Stimulated activated CD8-positive, alpha-beta memory T cell treated with anti-CD3 and anti-CD28 coated beads, Interleukin-7, amount 100 ng/mL, for 4 hours (primary cell): ENCODE measurements around the gene PRKCQ.
A peak's percentile ranks its signal among the peaks of the same experiment; 100 is the strongest.
"Not testable (repeated sequence)": the region's sequence is repeated elsewhere in the genome, so short reads cannot be mapped to it uniquely, and the experiment has no call there.

Experiments
- DNase-seq, 2 donors: peaks; one replicate each; pipeline ENCODE4 v3.0.0-alpha.2; 2020; ENCODE audit warnings: low read depth in 2 of 2

Gene PRKCQ

GRCh38 chr10:6493521-6494441 is 86.3 kb downstream of the PRKCQ start:
- no peak for DNase-seq

GRCh38 chr10:6492896-6493295 is 87.2 kb downstream of the PRKCQ start:
- DNase-seq = no peak

- DNase-seq = peak in 1 of 2 donors; percentile 29
Measured at GRCh38 chr10:6491841-6492609, 88.1 kb downstream of the PRKCQ start.

- no peak for DNase-seq
Measured at GRCh38 chr10:6490614-6491013, 89.5 kb downstream of the PRKCQ start.

GRCh38 chr10:6487920-6488319 is 92.2 kb downstream of the PRKCQ start:
- DNase-seq = no peak

- DNase-seq = no peak
Measured at GRCh38 chr10:6486309-6486708, 93.8 kb downstream of the PRKCQ start.

- no peak for DNase-seq
Measured at GRCh38 chr10:6482737-6483357, 97.2 kb downstream of the PRKCQ start.

- no peak for DNase-seq
Measured at GRCh38 chr10:6478722-6479121, 101.4 kb downstream of the PRKCQ start.

- no peak for DNase-seq
Measured at GRCh38 chr10:6476989-6477388, 103.1 kb downstream of the PRKCQ start.

GRCh38 chr10:6474871-6475270 is 105.2 kb downstream of the PRKCQ start:
- no peak for DNase-seq

GRCh38 chr10:6473901-6474370 is 106.1 kb downstream of the PRKCQ start:
- no peak for DNase-seq

- peak in 1 of 2 donors; percentile 37 for DNase-seq
Measured at GRCh38 chr10:6473430-6473829, 106.6 kb downstream of the PRKCQ start.

GRCh38 chr10:6472710-6473005 is 107.4 kb downstream of the PRKCQ start:
- not testable (repeated sequence) for DNase-seq

- no peak for DNase-seq
Measured at GRCh38 chr10:6470894-6471618, 109.0 kb downstream of the PRKCQ start.

GRCh38 chr10:6469661-6470060 is 110.4 kb downstream of the PRKCQ start:
- DNase-seq = no peak

GRCh38 chr10:6465854-6466601 is 114.0 kb downstream of the PRKCQ start:
- no peak for DNase-seq

GRCh38 chr10:6465437-6465836 is 114.6 kb downstream of the PRKCQ start:
- no peak for DNase-seq

- DNase-seq = no peak
Measured at GRCh38 chr10:6464862-6465430, 115.1 kb downstream of the PRKCQ start.

- no peak for DNase-seq
Measured at GRCh38 chr10:6463366-6463765, 116.7 kb downstream of the PRKCQ start.

- no peak for DNase-seq
Measured at GRCh38 chr10:6461961-6462360, 118.1 kb downstream of the PRKCQ start.
